DOHH2 (cell line): Measurements from ENCODE around the gene KCNC4.

ENCODE experiments used
- H3F3A ChIP-seq: fragments of 200-600 bp; sonication (generic), shearing (Covaris generic); 2 replicates; pipeline ENCODE4 v1.6.0; 2016; ENCODE audit warnings: antibody characterized with exemption, mild to moderate bottlenecking; ENCODE audit not compliant: control insufficient read depth, insufficient read depth
- H3K27ac ChIP-seq: fragments of 200-600 bp; sonication (generic); 2 replicates; pipeline ENCODE4 v1.5.1; 2014; ENCODE audit warnings: low read depth, mild to moderate bottlenecking, low read length, moderate library complexity
- H3K27me3 ChIP-seq: fragments of 200-600 bp; sonication (generic); 2 replicates; pipeline ENCODE4 v1.6.1; 2014; ENCODE audit warnings: mild to moderate bottlenecking, low read length, mixed read lengths; ENCODE audit not compliant: control insufficient read depth
- H3K36me3 ChIP-seq: fragments of 200-600 bp; sonication (generic); 2 replicates; pipeline ENCODE4 v1.6.1; 2014; ENCODE audit warnings: mild to moderate bottlenecking, low read length, moderate library complexity, mixed read lengths; ENCODE audit not compliant: control insufficient read depth
- H3K4me1 ChIP-seq: fragments of 200-600 bp; sonication (generic); 2 replicates; pipeline ENCODE4 v1.6.1; 2014; ENCODE audit warnings: mild to moderate bottlenecking, low read length, mixed read lengths; ENCODE audit not compliant: control insufficient read depth
- H3K4me2 ChIP-seq: fragments of 200-600 bp; sonication (generic); 2 replicates; pipeline ENCODE4 v1.6.0; 2014; ENCODE audit warnings: mild to moderate bottlenecking, low read length, moderate library complexity
- H3K4me3 ChIP-seq: fragments of 200-600 bp; sonication (generic); 2 replicates; pipeline ENCODE4 v1.5.1; 2014; ENCODE audit warnings: mild to moderate bottlenecking, low read length, mixed read lengths
- H3K79me2 ChIP-seq: fragments of 200-600 bp; sonication (generic); 2 replicates; pipeline ENCODE4 v1.6.1; 2014; ENCODE audit warnings: mild to moderate bottlenecking, low read length, mixed read lengths; ENCODE audit not compliant: control insufficient read depth
- H3K9me2 ChIP-seq: fragments of 200-600 bp; sonication (generic); replicated peaks from 2 replicates; pipeline ENCODE4 v1.6.1; 2014; ENCODE audit warnings: mild to moderate bottlenecking, low read length, mixed read lengths; ENCODE audit not compliant: control insufficient read depth
- H3K9me3 ChIP-seq: fragments of 200-600 bp; sonication (generic); 2 replicates; pipeline ENCODE4 v1.6.1; 2014; ENCODE audit warnings: antibody characterized with exemption, low read length, mixed read lengths; ENCODE audit not compliant: control insufficient read depth, insufficient read depth
- H4K20me1 ChIP-seq: fragments of 200-600 bp; sonication (generic); 2 replicates; pipeline ENCODE4 v1.6.0; 2014; ENCODE audit warnings: low read depth, mild to moderate bottlenecking, antibody characterized with exemption, low read length, moderate library complexity; ENCODE audit not compliant: control insufficient read depth, insufficient read depth
- EZH2phosphoT487 ChIP-seq: fragments of 200-600 bp; sonication (generic); IDR thresholded peaks from 2 replicates; pipeline ENCODE4 v1.6.1; 2017; ENCODE audit warnings: borderline replicate concordance, mild to moderate bottlenecking, antibody characterized with exemption, low read length, moderate library complexity, mixed read lengths
- TF ChIP-seq, protein P1 (sequence below): fragments of 200-600 bp; sonication (generic); IDR thresholded peaks from one replicate; pipeline ENCODE4 v1.5.1; 2014; ENCODE audit warnings: antibody characterized with exemption, mild to moderate bottlenecking, low read depth, low read length; ENCODE audit not compliant: poor library complexity, severe bottlenecking

Gene KCNC4

DNA sequence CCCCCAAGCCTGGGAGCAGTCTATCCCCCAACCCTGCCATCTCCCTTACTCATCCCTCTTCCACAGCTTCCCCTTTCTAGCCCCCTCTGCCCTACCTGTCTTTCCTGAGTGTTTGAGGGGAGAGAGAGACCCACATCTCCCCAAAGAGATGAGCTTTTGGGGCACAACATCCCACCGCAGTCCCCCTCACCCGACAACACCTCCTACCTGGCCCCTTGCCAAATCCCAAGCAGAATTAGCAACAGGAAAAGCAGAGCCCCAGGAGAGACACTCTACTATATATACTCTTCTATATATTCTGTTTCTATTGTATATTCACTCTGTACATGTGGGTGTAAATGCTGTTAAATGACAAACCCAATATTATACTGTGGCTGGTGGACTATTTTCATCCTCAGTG, 9.9 kb upstream of the KCNC4 start:
- H3K4me2 ChIP-seq = no peak overlapping the region
- no peak for TF ChIP-seq EZH2phosphoT487
- TF ChIP-seq, protein P1, sequence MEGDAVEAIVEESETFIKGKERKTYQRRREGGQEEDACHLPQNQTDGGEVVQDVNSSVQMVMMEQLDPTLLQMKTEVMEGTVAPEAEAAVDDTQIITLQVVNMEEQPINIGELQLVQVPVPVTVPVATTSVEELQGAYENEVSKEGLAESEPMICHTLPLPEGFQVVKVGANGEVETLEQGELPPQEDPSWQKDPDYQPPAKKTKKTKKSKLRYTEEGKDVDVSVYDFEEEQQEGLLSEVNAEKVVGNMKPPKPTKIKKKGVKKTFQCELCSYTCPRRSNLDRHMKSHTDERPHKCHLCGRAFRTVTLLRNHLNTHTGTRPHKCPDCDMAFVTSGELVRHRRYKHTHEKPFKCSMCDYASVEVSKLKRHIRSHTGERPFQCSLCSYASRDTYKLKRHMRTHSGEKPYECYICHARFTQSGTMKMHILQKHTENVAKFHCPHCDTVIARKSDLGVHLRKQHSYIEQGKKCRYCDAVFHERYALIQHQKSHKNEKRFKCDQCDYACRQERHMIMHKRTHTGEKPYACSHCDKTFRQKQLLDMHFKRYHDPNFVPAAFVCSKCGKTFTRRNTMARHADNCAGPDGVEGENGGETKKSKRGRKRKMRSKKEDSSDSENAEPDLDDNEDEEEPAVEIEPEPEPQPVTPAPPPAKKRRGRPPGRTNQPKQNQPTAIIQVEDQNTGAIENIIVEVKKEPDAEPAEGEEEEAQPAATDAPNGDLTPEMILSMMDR = no peak
- no peak overlapping the region for H3K27ac ChIP-seq

DNA sequence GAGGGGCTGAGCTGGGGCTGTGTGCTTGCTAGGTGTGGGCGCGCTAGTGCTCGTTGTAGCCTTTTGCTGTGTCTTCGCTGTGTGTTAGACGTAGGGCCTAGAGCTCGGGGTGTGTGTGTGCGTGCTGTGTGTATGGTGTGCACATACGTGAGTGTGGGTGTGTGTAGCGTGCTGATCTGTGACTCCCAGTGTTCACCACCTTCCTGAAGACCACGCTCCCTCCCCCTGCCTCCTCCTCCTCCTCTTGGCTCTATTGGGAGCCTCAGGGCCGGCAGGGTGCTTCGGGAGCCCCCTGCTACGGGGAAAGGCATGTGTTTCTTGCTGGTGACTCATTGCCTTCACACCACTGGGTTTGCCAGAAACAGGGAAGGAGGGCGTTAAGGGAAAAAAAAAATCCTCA, 9.4 kb upstream of the KCNC4 start:
- Histone ChIP-seq H3K4me3 (no peak overlapping the region), H3K27me3 (no peaks in the 10 kb centered on the region), H3K36me3 (no peaks in the 10 kb centered on the region), H3K4me1 (peaks cover 16% of the 10 kb centered on the region), H3K9me3 (no peaks in the 10 kb centered on the region), H4K20me1 (no peaks in the 10 kb centered on the region), H3K79me2 (no peaks in the 10 kb centered on the region), H3K9me2 (no peaks in the 10 kb centered on the region), H3F3A (no peaks in the 10 kb centered on the region), H3K4me2 (no peak overlapping the region), H3K27ac (no peak overlapping the region)
- TF ChIP-seq, protein P1 = no peak
- TF ChIP-seq EZH2phosphoT487 = no peak

More for the DNA sequence above, 9.9 kb upstream of the KCNC4 start:
- Histone ChIP-seq H3K27me3 (no peaks in the 10 kb centered on the region), H3K4me1 (peaks cover 16% of the 10 kb centered on the region), H3F3A (no peaks in the 10 kb centered on the region), H3K36me3 (no peaks in the 10 kb centered on the region), H3K79me2 (no peaks in the 10 kb centered on the region), H4K20me1 (no peaks in the 10 kb centered on the region), H3K4me3 (no peak overlapping the region), H3K9me3 (no peaks in the 10 kb centered on the region), H3K9me2 (no peaks in the 10 kb centered on the region)

DNA sequence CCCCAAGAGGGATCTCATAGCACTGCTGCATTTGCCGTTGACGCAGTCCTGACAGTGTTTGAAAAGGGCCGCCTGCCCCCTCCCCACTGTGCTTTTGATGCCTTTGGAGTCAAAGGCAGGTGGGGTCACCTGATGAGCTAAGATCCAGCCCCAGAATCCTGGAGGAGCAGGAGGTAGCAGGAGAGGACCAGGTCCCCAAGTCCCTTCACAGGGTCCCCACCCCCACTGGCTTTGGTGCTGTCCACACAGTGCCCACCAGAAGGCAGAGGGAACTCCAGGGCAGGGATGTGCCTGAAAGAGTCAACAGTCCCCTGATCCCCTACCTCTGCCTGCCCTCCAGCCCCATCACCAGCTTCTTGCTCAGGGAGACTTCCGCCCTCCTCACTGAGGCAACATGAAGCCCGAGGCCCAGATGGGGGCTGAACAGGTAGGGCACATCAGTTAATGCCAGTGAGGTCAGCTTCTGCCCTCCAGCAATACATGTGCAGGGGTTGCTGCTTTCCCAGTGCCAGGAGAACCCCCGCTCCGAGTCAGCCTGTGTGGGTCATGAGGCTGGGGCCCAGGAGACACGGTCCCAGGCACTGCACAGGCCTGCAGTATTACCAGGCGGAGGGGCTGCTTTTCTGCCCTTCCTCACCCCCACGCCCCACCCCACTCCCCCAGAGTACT, 8.8 kb upstream of the KCNC4 start:
- TF ChIP-seq EZH2phosphoT487 = no peak
- TF ChIP-seq, protein P1 = no peak
- H3K4me1 ChIP-seq = peaks cover 16% of the 10 kb centered on the region
- H3F3A ChIP-seq = no peaks in the 10 kb centered on the region
- no peak overlapping the region for H3K27ac ChIP-seq
- H3K9me2 ChIP-seq = no peaks in the 10 kb centered on the region
- H3K4me3 ChIP-seq = no peak overlapping the region
- H4K20me1 ChIP-seq = no peaks in the 10 kb centered on the region
- H3K9me3 ChIP-seq = no peaks in the 10 kb centered on the region
- no peaks in the 10 kb centered on the region for H3K79me2 ChIP-seq
- H3K36me3 ChIP-seq = no peaks in the 10 kb centered on the region
- no peaks in the 10 kb centered on the region for H3K27me3 ChIP-seq
- H3K4me2 ChIP-seq = no peak overlapping the region
